Measurements from ENCODE around the gene GPR65. TPM values are rescaled to one million over a fixed set of nuclear protein-coding genes. Genes with fewer than 3 reads are reported as not detected.

The GPR65 gene
- total RNA-seq, 2 experiments from 2014 or later, result 6.1 to 8.2 TPM

- H3K79me2 ChIP-seq (ENCODE audit: insufficient read depth, low read depth, low read length), result no peaks in the 10 kb centered on the region
- ChIA-PET CTCF (ENCODE audit: unreplicated experiment) (no interaction called here), POLR2A (no interaction called here)
- H3K9me3 ChIP-seq (ENCODE audit: low read length), result no peaks in the 10 kb centered on the region
- H3K9me2 ChIP-seq (ENCODE audit: insufficient read depth, low read length), result no peaks in the 10 kb centered on the region
- no peak for TF ChIP-seq EZH2phosphoT487 (IDR thresholded peaks at IDR 0.05; ENCODE audit: borderline replicate concordance, low read depth, low read length)
- no peak for TF ChIP-seq CTCF (conservative IDR thresholded peaks at IDR 0.05; ENCODE audit: low read length)
- H3K36me3 ChIP-seq (ENCODE audit: insufficient read depth, low read length), result no peaks in the 10 kb centered on the region
- DNase-seq (ENCODE audit: low spot score), result no peak
- H3K4me1 ChIP-seq (ENCODE audit: insufficient read depth, low read length, poor library complexity, severe bottlenecking), result no peaks in the 10 kb centered on the region
- no peak overlapping the region for H2AFZ ChIP-seq (ENCODE audit: low read length)
- H3K27ac ChIP-seq (ENCODE audit: low read depth, low read length, poor library complexity, severe bottlenecking), result no peak overlapping the region
- intact Hi-C loops (cut with micrococcal nuclease; ENCODE audit: unreplicated experiment), result no loop called here
- H3K4me2 ChIP-seq (ENCODE audit: low read length), result no peak overlapping the region
- H3K4me3 ChIP-seq (ENCODE audit: low read depth, low read length, poor library complexity, severe bottlenecking), result no peak overlapping the region
- no peaks in the 10 kb centered on the region for H4K20me1 ChIP-seq (ENCODE audit: insufficient read depth, low read length)
- no TSS peak for BruUV-seq (replicated peaks)
Observed at GRCh38 chr14:88044776-88045446, 40.0 kb downstream of the GPR65 start.

GRCh38 chr14:88045705-88046104, 40.8 kb downstream of the GPR65 start:
- H3K36me3 ChIP-seq (ENCODE audit: insufficient read depth, low read length), result no peaks in the 10 kb centered on the region
- H3K4me2 ChIP-seq (ENCODE audit: low read length), result no peak overlapping the region
- TF ChIP-seq EZH2phosphoT487 (IDR thresholded peaks at IDR 0.05; ENCODE audit: borderline replicate concordance, low read depth, low read length) (no peak), CTCF (conservative IDR thresholded peaks at IDR 0.05; ENCODE audit: low read length) (no peak)
- no peak overlapping the region for H3K4me3 ChIP-seq (ENCODE audit: low read depth, low read length, poor library complexity, severe bottlenecking)
- H2AFZ ChIP-seq (ENCODE audit: low read length), result no peak overlapping the region
- no peaks in the 10 kb centered on the region for H3K79me2 ChIP-seq (ENCODE audit: insufficient read depth, low read depth, low read length)
- no TSS peak for BruUV-seq (replicated peaks)
- no peaks in the 10 kb centered on the region for H3K4me1 ChIP-seq (ENCODE audit: insufficient read depth, low read length, poor library complexity, severe bottlenecking)
- H3K9me3 ChIP-seq (ENCODE audit: low read length), result no peaks in the 10 kb centered on the region
- H4K20me1 ChIP-seq (ENCODE audit: insufficient read depth, low read length), result no peaks in the 10 kb centered on the region
- POLR2A ChIA-PET, result no interaction called here
- CTCF ChIA-PET (ENCODE audit: unreplicated experiment), result no interaction called here
- DNase-seq (ENCODE audit: low spot score), result no peak
- intact Hi-C loops (cut with micrococcal nuclease; ENCODE audit: unreplicated experiment), result no loop called here
- no peak overlapping the region for H3K27ac ChIP-seq (ENCODE audit: low read depth, low read length, poor library complexity, severe bottlenecking)
- H3K9me2 ChIP-seq (ENCODE audit: insufficient read depth, low read length), result no peaks in the 10 kb centered on the region

- POLR2A ChIA-PET, result interaction anchor here (0.6 to 1.5 kb wide), 3 partner anchors 9 to 137 kb away, joined by 3 read pairs; no protein-coding TSS in a partner anchor
- H2AFZ ChIP-seq (ENCODE audit: low read length), result no peak overlapping the region
- BruUV-seq (replicated peaks), result no TSS peak
- intact Hi-C loops (cut with micrococcal nuclease; ENCODE audit: unreplicated experiment), result no loop called here
- TF ChIP-seq EZH2phosphoT487 (IDR thresholded peaks at IDR 0.05; ENCODE audit: borderline replicate concordance, low read depth, low read length) (no peak), CTCF (conservative IDR thresholded peaks at IDR 0.05; ENCODE audit: low read length) (no peak)
- no peak overlapping the region for H3K4me2 ChIP-seq (ENCODE audit: low read length)
- DNase-seq (ENCODE audit: low spot score), result no peak
- H3K4me3 ChIP-seq (ENCODE audit: low read depth, low read length, poor library complexity, severe bottlenecking), result no peak overlapping the region
- CTCF ChIA-PET (ENCODE audit: unreplicated experiment), result no interaction called here
- H3K9me2 ChIP-seq (ENCODE audit: insufficient read depth, low read length), result no peaks in the 10 kb centered on the region
- H3K9me3 ChIP-seq (ENCODE audit: low read length), result no peaks in the 10 kb centered on the region
- H3K79me2 ChIP-seq (ENCODE audit: insufficient read depth, low read depth, low read length), result no peaks in the 10 kb centered on the region
- no peaks in the 10 kb centered on the region for H3K36me3 ChIP-seq (ENCODE audit: insufficient read depth, low read length)
- no peaks in the 10 kb centered on the region for H4K20me1 ChIP-seq (ENCODE audit: insufficient read depth, low read length)
- H3K4me1 ChIP-seq (ENCODE audit: insufficient read depth, low read length, poor library complexity, severe bottlenecking), result no peaks in the 10 kb centered on the region
- H3K27ac ChIP-seq (ENCODE audit: low read depth, low read length, poor library complexity, severe bottlenecking), result no peak overlapping the region
Observed at GRCh38 chr14:88048351-88048750, 43.4 kb downstream of the GPR65 start.
